Measurements from ENCODE around the gene SPSB2. TPM values are rescaled to one million over a fixed set of nuclear protein-coding genes. Genes with fewer than 3 reads are reported as not detected.

Gene SPSB2
- total and polyA plus RNA-seq, 2 donors from 2014 or later = 19.0 to 21.3 TPM

DNA sequence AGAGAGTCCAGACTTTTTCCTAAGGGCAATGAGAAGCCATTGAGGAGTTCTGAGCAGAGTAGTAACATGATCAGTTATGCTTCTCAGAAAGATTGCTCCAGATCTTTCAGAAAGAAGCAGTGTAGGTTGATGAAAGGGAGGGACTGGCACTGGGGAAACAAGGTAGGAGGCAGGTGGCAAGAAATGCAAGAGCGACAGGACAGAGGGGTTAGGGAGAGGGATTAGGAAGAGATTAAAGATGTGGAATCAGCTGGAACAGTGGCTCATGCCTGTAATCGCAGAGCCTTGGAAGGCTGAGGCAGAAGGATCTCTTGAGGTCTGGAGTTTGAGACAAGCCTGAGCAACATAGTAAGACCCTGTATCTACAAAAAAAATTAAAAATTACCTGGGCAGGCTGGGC is 25.4 kb downstream of the SPSB2 start:
- Histone ChIP-seq H3K9me3 (ENCODE audit: control insufficient read depth in 2 of 3, insufficient read depth in 1 of 3, low read length in 3 of 3) (no peaks in the 10 kb centered on the region), H3K27ac (ENCODE audit: low read depth in 2 of 2, low read length in 2 of 2) (no peak overlapping the region), H3K36me3 (ENCODE audit: control insufficient read depth in 2 of 3, insufficient read depth in 3 of 3, low read length in 3 of 3) (peaks cover 0 to 2% (median 0%) of the 10 kb centered on the region in 3 donors), H3K27me3 (ENCODE audit: control insufficient read depth, insufficient read depth, low read length) (no peaks in the 10 kb centered on the region), H3K4me1 (ENCODE audit: control insufficient read depth in 2 of 3, insufficient read depth in 2 of 3, low read depth in 1 of 3, low read length in 3 of 3) (peaks cover 0 to 6% (median 0%) of the 10 kb centered on the region in 3 donors), H3K9ac (ENCODE audit: low read length in 3 of 3) (no peak overlapping the region), H3K4me3 (ENCODE audit: low read length in 3 of 3) (no peak overlapping the region)
- DNase-seq (no peak), FAIRE-seq (no peak)
- TF ChIP-seq, protein P1, sequence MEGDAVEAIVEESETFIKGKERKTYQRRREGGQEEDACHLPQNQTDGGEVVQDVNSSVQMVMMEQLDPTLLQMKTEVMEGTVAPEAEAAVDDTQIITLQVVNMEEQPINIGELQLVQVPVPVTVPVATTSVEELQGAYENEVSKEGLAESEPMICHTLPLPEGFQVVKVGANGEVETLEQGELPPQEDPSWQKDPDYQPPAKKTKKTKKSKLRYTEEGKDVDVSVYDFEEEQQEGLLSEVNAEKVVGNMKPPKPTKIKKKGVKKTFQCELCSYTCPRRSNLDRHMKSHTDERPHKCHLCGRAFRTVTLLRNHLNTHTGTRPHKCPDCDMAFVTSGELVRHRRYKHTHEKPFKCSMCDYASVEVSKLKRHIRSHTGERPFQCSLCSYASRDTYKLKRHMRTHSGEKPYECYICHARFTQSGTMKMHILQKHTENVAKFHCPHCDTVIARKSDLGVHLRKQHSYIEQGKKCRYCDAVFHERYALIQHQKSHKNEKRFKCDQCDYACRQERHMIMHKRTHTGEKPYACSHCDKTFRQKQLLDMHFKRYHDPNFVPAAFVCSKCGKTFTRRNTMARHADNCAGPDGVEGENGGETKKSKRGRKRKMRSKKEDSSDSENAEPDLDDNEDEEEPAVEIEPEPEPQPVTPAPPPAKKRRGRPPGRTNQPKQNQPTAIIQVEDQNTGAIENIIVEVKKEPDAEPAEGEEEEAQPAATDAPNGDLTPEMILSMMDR (IDR thresholded peaks at IDR 0.05; ENCODE audit: borderline replicate concordance, extremely low read depth, insufficient read depth) = no peak
- intact Hi-C loops (cut with DNase I) = no loop called here

DNA sequence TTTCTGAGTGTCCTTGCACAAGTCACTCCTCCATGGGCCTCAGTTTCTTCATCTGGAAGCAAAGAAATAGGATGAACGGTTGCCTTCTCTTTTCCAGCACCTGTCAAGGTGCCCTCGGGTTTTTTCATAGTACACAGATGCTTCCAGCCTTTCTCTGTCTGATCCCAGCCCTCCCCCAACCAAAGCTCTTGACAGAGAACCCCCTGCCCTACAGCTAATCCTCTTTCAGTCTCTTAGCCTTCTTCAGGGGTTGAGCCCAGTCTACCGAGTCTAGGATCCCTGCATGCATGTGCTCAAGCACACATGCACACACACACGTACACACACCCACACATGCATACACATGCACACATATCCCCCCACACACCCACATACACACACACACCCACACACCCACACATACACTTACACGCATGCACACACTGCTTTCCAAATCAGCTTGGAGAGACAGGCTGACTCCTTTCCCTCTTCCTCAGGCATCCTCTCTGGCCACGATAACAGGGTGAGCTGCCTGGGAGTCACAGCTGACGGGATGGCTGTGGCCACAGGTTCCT is 26.7 kb downstream of the SPSB2 start:
- H3K27ac ChIP-seq (ENCODE audit: low read depth in 2 of 2, low read length in 2 of 2) = no peak overlapping the region
- H3K9me3 ChIP-seq (ENCODE audit: control insufficient read depth in 2 of 3, insufficient read depth in 1 of 3, low read length in 3 of 3) = no peaks in the 10 kb centered on the region
- H3K36me3 ChIP-seq (ENCODE audit: control insufficient read depth in 2 of 3, insufficient read depth in 3 of 3, low read length in 3 of 3) = peaks cover 0 to 4% (median 2%) of the 10 kb centered on the region in 3 donors
- H3K4me3 ChIP-seq (ENCODE audit: low read length in 3 of 3) = no peak overlapping the region
- intact Hi-C loops (cut with DNase I) = no loop called here
- peaks cover 0 to 5% (median 0%) of the 10 kb centered on the region in 3 donors for H3K4me1 ChIP-seq (ENCODE audit: control insufficient read depth in 2 of 3, insufficient read depth in 2 of 3, low read depth in 1 of 3, low read length in 3 of 3)
- H3K27me3 ChIP-seq (ENCODE audit: control insufficient read depth, insufficient read depth, low read length) = no peaks in the 10 kb centered on the region
- H3K9ac ChIP-seq (ENCODE audit: low read length in 3 of 3) = no peak overlapping the region
- DNase-seq (no peak), FAIRE-seq (no peak)
- TF ChIP-seq, protein P1 (IDR thresholded peaks at IDR 0.05; ENCODE audit: borderline replicate concordance, extremely low read depth, insufficient read depth) = no peak

DNA sequence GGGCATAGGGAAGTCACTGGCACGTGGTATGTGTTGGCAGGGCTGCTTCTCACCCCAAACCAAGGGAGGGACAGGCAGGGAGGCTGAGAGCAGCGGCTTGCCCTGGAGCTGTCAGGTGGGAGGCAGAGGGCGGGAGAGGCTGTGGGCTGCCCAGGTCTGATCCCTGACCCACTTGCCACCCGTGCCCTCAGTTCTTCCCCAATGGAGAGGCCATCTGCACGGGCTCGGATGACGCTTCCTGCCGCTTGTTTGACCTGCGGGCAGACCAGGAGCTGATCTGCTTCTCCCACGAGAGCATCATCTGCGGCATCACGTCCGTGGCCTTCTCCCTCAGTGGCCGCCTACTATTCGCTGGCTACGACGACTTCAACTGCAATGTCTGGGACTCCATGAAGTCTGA is 27.7 kb downstream of the SPSB2 start:
- FAIRE-seq (no peak), DNase-seq (peak in 1 of 5 donors; percentile 74)
- intact Hi-C loops (cut with DNase I) = no loop called here
- peaks cover 0 to 4% (median 2%) of the 10 kb centered on the region in 3 donors for H3K36me3 ChIP-seq (ENCODE audit: control insufficient read depth in 2 of 3, insufficient read depth in 3 of 3, low read length in 3 of 3)
- no peak overlapping the region for H3K27ac ChIP-seq (ENCODE audit: low read depth in 2 of 2, low read length in 2 of 2)
- no peak overlapping the region for H3K9ac ChIP-seq (ENCODE audit: low read length in 3 of 3)
- TF ChIP-seq, protein P1 (IDR thresholded peaks at IDR 0.05; ENCODE audit: borderline replicate concordance, extremely low read depth, insufficient read depth) = no peak
- H3K4me1 ChIP-seq (ENCODE audit: control insufficient read depth in 2 of 3, insufficient read depth in 2 of 3, low read depth in 1 of 3, low read length in 3 of 3) = no peaks in the 10 kb centered on the region
- H3K27me3 ChIP-seq (ENCODE audit: control insufficient read depth, insufficient read depth, low read length) = no peaks in the 10 kb centered on the region
- H3K4me3 ChIP-seq (ENCODE audit: low read length in 3 of 3) = no peak overlapping the region
- H3K9me3 ChIP-seq (ENCODE audit: control insufficient read depth in 2 of 3, insufficient read depth in 1 of 3, low read length in 3 of 3) = no peaks in the 10 kb centered on the region
